Tongue (tissue), 2 donors: ENCODE data around the gene PRPF6. TPM values are rescaled to one million over a fixed set of nuclear protein-coding genes. Genes with fewer than 3 reads are reported as not detected.

ENCODE experiments used
- DNase-seq: peaks from one replicate; pipeline ENCODE4 v3.0.0-alpha.2; 2015
- total RNA-seq: library from RNA; depleted of rRNA; stranded (reverse); fragments of >200 nt; gene quantifications from one replicate; pipeline ENCODE4 v1.2.3, GENCODE V29; 2014

PRPF6 gene
- total RNA-seq, 1 donor from 2014 or later: 62.5 TPM

DNA sequence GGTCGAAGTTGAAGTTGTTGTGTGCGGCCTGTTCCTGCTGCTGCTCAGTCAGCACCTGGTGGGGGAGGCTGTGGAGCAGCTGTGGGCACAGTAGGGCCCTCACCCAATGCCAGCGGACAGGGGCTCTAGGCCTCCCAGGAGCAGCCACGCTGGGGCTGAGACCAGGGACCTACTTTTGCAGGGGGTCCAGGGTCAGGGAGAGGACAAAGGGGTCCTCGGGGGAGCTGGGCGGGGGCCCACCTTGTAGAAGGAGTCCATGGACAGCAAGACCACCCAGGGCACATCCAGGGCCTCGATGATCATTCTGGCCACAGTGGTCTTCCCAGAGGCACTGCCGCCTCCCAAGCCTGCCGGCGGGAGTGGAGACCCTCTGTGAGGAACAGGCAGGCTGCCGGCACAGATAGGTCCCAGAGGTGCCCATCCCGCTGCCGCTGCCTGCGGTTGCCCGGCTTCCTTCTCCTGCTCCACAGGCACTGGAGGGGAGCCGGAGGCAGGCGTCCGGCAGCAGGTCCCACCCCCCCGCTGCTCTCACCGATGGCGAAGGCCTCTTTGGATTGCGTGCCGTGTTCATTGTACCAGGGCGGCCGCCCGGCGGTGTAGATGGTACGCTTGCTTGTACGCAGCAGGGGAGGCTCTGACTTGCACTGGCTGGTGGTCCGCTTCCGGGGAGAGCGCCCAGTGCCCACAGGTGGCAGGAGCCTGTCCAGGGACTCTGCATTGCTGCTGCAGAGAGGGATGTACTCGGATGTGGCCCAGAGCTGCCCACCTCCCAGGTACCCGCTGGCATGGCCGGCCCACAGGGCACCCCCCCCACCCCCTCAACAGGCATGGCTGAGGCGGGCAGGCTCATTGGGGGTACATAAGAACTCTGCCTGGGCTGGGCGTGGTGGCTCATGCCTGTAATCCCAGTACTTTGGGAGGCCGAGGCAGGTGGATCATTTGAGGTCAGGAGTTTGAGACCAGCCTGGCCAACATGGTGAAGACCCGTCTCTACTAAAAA lies 34.7 kb upstream of the PRPF6 start:
- DNase-seq: no peak

DNA sequence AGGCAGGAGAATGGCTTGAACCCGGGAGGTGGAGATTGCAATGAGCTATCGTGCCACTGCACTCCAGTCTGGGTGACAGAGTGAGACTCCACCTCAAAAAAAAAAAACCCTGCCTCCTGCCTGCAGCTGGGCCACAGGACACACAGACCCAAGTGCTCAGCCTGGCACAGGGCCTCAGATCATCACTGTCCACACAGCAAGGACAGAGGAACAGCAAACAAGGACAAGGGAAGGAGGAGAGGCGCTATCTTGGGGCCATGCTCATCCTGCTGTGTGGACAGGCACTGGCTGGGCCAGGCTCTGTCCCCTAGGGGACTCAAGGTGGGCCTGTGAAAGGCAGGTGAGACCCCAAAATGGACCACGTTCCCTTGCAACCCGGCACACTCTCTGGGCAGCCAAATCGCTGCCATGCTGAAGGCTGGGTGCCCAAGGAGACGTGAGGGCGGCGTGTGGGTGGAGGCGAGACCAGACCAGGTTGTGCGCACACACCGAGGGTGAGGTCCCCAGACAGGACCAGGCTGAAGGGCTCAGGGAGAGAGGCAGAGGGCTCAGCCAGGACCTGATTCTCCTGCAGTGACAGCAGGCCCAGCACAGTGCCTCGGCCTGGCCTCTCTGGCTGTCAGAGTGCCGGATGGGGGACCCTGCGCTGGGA lies 33.8 kb upstream of the PRPF6 start:
- no peak for DNase-seq

DNA sequence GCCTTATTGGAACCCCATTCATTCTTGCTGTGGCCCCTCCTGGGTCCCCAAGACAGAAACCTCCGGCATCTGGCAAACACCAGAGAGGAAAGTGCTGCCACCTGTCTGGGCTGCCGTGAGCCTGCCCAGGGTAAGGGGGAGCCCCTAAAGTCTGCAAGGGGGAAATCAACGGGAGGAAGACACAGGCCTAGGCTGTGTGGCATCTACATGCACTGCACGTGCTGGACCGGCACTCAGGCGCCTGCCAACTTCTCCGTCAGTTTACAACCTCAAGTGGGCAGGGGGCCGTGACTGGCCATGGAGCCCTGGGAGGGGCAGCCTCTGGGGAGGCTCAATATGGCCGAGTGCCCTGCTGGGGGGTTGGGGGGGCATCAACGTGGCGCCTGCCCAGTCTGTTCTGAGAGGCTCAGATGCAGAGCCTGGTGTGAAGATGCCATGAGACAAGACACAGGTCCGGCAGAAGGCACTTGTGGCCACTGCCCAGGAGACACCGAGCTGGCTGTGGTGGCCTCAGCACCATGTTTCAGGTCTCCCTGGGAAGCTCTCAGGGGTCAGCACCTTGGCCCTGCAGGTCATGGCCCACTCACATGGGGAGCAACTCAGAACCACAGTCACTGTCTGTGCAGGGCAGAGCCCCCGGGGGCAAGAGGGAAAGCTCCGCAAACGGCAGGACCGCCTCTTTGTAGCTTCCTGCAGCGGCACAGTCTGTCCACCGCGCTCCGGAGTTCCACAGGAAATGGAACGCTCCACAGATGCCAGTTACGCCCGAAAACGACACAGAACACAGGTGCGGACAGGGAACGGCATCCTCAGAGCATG lies 33.1 kb upstream of the PRPF6 start:
- no peak for DNase-seq

DNA sequence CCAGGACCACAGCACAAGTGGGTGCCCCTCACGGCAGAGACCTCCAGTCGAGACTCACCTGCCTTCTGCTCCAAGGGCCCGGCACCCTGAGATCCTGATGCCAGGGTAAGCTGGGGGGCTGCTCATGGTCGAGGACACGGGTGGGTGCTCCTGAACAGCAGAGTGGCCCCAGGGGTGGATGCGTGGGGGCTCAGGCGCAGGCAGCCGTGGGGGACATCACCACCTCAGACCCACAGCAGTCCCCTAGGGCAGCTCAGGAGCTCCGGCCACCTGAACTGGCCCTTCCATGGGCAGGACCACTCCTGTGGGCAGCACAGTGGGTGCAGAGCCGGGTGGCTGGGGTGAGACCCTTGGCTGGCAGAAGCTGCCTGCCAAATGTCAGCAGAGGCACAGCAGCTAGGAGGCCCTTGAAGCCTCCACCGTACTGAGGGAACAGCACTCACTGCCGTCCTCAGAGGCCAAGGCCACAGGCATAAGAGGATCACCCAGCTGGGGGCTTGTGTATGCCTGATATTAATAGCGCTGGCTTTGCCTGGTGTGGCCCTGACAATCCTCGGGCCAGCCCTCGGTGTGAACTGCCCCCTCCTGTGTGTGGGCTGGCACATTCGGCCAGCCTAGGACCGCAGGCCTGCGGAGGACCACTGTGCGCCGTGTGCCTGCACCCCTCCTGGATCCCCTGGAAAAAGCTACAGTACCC lies 30.1 kb upstream of the PRPF6 start:
- DNase-seq: peak; percentile 49

DNA sequence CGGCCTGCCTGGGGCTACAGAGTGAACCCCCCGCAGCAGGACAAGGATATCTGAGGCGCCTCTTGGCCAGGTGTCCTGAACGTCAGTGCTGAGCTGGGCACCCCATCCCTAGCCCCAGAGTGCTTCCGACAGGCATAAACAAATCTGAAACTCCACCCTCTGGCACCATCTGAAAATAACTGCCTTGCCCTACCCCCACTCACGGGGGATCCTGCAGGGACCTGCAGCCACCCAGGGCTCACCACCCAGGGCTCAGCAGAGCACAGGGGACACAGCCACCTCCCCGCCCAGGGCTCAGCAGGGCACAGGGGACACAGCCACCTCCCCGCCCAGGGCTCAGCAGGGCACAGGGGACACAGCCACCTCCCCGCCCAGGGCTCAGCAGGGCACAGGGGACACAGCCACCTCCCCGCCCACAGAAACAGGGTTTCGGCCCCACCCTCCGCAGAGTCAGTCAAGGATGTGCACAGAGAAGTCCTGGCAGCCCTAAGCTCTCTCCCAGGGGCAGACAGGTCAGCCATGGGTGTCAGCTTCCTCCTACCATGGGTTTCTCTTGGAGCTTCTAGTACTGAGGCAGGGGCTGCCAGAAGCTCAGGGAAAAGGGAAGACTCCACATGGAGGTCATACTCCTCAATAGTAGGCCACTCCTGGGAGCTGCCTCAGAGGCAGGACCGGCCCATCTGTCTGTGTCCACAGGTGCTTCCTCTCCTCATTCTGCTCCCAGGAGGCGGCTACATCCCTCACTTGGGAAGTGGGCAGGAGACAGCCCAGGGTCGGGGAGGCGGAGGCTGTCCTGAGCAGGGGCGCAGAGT lies 29.3 kb upstream of the PRPF6 start:
- no peak for DNase-seq

DNA sequence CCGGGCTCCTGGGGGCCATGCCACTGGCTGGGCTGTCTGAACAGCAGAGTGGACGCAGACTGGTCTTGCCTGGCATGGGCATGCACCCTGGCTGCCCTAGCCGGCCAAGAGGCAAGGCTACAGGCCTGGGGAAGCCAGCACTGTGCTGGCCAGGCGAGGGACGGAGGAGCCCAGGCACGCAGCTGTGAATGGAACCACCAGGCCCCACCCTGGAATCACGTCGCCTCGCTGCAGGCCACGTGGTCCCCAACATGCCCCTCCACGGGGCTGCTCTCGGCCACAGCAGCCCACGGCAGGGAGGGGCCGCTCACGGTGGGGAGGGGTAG lies 28.8 kb upstream of the PRPF6 start:
- DNase-seq: no peak

DNA sequence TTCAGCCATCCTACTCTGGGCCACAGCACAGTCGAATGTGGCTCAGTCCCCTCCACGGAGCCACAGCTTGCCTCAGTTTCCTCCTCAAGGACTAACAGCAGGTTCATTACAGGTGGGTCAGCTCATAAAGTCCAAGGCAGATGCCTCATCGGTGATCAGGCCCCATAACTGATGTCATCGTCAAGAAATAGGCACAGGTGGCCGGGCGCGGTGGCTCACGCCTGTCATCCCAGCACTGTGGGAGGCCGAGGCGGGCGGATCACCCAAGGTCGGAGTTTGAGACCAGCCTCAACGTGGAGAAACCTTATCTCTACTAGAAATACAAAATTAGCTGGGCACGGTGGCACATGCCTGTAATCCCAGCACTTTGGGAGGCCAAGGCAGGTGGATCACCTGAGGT lies 28.2 kb upstream of the PRPF6 start:
- DNase-seq: no peak

DNA sequence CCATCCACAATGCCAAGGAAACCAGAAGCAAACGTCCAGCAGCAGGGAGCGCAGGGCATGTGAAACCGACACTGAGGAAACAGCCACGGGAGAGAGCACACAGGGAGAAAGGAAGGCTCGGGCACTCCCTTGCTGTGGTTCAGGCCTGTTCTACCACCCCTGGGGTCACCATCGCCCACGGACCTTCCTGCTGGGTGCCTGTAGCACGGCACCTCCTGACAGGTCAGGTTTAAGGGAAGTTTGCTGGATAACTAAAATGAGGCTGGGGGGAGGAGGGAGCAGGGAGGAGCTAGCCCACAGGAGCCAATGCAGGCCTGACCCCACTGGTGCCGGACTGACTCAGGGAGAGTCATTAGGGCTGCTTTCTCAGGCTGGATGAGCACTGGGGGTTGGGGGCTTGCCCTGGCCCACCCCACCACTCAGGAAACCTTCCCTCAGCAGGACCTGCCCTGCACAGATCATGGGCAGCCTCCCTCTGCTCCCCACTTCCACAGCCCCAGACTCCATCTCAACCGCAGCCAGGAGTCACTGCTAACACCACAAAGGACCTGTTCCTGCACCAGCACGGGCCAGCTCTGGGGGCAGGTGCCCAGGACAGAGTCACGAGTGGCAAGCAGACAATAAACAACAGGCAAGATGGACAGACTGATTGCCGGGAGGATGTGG lies 27.0 kb upstream of the PRPF6 start:
- no peak for DNase-seq

DNA sequence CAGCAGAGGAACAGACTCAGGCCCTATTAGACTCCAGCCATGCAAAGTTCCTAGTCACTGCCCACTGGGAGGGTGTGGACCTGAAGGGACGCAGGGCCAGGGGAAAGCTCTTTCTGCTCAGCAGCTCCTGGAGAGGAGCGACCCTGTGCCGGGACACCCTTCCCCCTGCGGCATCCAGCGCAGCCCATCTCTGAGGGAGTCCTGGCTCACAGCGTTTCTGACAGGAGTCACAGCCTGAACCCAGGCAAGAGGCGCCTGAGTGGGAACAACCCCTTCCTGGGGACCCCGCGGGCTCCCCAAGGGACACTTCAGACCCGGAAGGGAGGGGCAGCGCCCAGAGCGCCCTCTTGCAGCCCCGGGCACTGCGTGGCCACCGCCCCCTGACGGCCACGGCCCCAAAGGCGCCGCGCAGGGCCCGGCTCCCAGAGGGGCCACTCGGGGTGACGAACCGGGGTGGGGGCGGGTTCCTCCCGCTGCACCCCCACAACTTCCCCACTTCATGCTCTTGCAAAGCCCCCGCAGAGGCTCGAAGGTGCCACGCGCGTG lies 25.6 kb upstream of the PRPF6 start:
- DNase-seq: peak; percentile 37

DNA sequence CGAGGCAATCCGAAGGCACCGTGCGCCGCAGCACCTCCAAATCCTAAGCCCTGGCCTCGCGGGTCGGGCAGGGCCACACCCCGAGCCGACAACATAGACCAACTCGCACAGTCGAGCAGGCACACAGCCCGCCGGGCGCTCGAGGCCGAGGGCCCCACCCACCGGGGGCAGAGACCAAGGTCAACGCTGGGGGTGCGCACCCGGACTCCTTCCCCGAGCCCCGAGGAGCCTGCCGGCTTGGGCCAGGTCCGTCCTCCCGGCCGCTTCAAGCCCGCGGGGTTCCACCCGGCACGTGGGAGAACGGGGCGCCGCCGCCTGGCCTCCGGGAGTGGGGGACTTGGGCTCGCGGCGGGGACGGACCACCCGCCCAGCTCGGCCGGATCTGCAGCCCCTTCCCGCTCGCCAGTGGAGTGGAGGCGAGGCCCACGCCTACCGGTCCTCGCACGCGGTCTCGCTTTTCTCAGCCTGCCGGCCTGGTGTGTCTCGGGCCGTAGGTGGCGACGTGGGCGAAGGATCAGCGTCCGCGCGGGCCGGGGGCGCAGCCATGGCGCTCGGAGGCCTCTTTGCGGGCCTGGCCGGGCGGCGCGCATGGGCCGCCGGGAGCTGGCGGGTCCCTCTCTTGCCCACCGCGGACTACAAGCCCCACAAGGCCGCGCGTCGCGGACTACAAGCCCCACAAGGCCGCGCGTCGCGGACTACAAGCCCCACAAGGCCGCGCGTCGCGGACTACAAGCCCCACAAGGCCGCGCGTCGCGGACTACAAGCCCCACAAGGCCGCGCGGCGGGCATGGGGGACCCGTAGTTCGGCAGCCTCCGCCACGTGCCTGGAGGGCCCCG lies 24.9 kb upstream of the PRPF6 start, which contains the start of gene UCKL1:
Gene UCKL1 (minus strand): TSS at position 590 of the 837 bp plus-strand sequence. CDS start 44 bp downstream, at position 546.
- DNase-seq: peak; percentile 95

DNA sequence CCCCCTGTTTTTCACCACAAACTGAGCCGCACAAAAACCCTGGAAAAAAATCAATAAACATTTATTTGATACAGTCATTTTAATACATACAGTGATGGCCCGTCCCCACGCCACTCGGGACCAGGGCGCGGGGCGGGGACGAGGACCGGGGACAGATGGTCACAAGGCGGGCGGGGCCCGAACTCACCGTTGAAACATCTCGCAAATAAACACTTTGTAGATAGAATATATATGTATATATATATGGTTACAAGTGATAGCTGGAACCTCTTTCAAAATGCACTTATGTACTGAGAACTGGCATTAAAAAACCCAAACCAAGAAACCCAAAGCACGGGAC lies 24.3 kb upstream of the PRPF6 start:
- DNase-seq: no peak

DNA sequence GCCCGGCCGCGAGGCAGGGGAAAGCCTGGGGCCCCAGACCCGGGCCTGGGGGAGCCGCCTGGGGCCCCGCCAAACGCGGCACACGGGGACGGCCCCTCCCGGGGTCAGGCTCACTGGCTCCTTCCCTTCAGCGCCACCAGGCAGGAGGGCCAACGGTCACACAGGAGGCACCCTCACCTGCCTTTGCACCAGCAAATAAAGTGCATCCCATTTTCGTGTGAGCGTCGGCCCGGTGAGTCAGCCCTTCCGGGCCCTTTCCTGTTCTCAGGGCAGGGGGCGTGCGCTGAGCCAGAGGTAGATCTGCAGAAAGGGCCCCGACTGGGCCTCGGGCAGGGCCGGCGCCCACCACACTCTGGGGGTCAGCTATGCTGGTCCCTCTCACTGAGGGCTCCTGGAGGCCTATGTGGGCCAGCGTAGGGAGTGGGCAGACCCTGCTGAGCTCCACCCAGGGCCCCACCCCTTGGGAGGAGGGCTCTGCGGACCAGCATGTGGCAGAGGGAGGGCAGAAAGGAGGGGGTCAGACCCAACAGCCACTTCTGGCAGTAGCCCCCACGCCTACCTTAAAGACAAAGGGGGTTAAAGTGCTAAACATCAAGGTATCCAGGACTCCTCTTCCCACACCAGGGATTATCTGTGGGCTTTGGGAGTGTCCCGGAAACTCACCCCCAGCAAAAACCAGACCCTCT lies 23.8 kb upstream of the PRPF6 start:
- DNase-seq: peak; percentile 86

DNA sequence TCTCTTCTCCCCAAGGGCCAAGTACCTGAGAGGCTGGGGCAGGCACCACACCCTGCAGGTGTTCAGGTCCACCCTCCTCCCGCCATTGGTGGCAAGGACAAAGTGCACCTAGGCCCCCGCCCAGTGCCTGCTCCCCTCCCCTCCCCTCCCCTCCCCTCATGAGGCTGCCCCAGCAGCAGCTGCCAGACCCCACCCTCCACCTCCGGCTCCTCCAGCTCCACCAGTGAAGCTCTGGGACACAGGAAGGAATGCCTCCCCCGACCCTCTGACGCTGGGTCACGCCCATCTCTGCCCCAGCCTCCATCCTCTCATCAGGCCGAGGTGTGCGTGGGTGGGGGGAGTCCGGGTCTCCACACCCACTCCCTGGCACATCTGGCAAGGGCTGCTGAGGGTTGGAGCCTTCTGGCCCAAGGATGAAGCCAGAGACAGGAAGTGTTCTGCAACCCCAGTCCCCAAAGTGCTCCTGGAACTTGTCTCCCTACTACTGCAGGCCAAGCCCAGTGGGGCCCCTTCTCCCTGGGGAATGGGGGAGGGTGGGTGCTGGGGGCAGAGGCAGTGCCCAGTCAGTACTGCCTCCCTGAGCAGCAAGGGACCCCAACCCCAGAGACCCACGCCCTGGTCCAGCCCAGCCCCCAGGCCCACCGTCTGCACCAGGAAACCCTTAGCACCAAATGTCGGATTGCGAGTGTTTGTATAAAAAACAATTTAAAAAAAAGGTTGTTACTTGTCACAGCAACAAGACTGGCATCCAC lies 23.1 kb upstream of the PRPF6 start:
- peak; percentile 65 for DNase-seq

DNA sequence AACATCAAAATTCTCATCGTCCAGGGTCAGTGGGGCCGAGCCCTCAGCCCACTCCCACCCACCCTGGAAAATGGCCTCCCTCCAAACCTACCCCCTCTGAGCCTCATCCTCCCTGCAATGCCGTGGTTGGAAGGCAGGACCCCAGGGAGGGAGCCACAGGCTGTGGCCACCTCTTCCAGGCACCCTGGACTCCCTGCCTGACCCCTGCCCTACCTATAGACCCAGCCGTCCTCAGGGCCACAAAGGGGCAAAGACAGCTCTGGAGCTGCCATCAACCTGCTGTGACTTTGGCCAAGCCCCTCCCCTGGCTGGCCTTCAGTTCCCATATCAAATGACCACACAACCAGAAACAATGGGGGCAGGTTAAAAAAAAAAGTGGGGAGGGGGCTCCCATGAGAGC lies 22.5 kb upstream of the PRPF6 start:
- no peak for DNase-seq

DNA sequence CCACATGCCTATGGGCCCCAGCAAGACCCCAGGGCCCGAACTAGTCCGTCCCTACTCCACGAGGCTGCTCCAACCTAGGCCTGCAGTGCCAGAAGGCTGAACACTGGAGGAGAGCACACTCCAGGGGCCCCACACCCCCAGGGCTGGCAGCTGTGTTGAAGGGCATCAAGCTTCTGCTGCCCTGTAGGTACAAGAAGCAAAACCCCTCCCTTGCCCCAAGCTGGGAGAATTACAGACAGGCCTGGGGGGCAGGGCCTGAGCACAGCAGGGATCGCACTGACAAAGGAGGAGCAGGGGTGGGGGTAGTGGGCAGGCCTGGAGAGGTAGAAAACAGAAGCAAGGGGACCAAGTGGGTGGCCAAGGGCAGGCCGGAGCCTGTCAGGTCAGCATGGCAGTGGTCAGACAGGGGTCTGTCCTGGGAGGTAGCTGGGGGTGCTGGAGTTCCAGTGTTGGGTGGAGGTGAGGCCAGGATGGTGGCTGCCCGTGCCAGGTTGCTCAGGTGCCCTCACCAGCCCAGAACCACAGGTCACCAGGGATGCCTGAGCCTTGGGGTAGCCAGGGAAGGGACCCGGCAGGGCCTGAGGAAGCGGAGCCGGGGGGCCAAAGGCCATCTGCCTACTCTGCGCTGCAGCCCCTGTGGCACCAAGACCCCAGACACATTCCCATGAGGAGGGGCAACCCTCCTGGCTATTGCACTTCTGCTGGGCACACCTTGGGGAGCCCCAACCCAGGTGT lies 21.8 kb upstream of the PRPF6 start:
- no peak for DNase-seq

DNA sequence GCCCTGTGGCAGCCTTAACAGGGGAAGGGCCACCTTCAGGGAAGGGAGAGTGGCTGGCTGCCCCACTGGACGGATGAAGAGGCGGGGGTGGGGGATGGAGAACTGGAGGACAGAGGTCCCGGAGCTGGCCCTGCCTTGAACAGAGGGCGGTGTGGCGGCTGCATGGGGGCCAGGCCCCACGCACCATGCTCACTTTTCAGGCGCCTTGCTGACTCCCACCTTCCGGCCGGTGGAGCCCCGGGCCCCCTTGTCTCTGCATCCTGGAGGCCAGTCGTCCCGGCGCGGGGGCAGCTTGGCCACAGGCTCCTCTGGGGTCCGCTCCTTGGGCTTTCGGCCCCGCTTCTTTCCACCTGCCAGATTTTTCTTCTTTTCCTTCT lies 21.2 kb upstream of the PRPF6 start:
- DNase-seq: no peak
